ENCODE results near the gene COQ10A. TPM values are rescaled to one million over a fixed set of nuclear protein-coding genes. Genes with fewer than 3 reads are reported as not detected.
"Not testable (repeated sequence)": the region's sequence is repeated elsewhere in the genome, so short reads cannot be mapped to it uniquely, and the experiment has no call there.

Gene COQ10A
- total RNA-seq, 6 experiments from 2014 or later = 6.4 to 10.7 (median 8.2) TPM

- TF ChIP-seq CTCF (IDR thresholded peaks at IDR 0.05) = no peak
- peak overlapping the region; percentile 22 for H3K27ac Mint-ChIP-seq
- H3K4me3 Mint-ChIP-seq = peak overlapping the region; percentile 97
- no peaks in the 10 kb centered on the region for H3K9me3 Mint-ChIP-seq
- H3K4me1 Mint-ChIP-seq (ENCODE audit: low read depth) = peaks cover 23% of the 10 kb centered on the region
- no peaks in the 10 kb centered on the region; the same call in 1 of the 2 replicates for H3K36me3 Mint-ChIP-seq (ENCODE audit: low read depth)
- H3K27me3 Mint-ChIP-seq (ENCODE audit: insufficient read depth) = peaks cover 4% of the 10 kb centered on the region
- no peak for DNase-seq
These were observed 815 bp downstream of the COQ10A start for GRCh38 chr12:56267443-56268071.

- peak overlapping the region; percentile 14; the same call in 1 of the 2 replicates for H3K27ac Mint-ChIP-seq
- peak; percentile 35 for DNase-seq
- H3K36me3 Mint-ChIP-seq (ENCODE audit: low read depth) = peaks cover 22% of the 10 kb centered on the region
- H3K4me3 Mint-ChIP-seq = no peak overlapping the region
- peaks cover 2% of the 10 kb centered on the region for H3K27me3 Mint-ChIP-seq (ENCODE audit: insufficient read depth)
- TF ChIP-seq CTCF (IDR thresholded peaks at IDR 0.05) = peak; percentile 69
- no peaks in the 10 kb centered on the region for H3K9me3 Mint-ChIP-seq
- peaks cover 17% of the 10 kb centered on the region for H3K4me1 Mint-ChIP-seq (ENCODE audit: low read depth)
These were observed 4.3 kb downstream of the COQ10A start for GRCh38 chr12:56271031-56271430.

- H3K27ac Mint-ChIP-seq; H3K4me1 Mint-ChIP-seq (ENCODE audit: low read depth); H3K4me3 Mint-ChIP-seq; H3K27me3 Mint-ChIP-seq (ENCODE audit: insufficient read depth); DNase-seq; H3K9me3 Mint-ChIP-seq: not testable (repeated sequence)
- peaks cover 24% of the 10 kb centered on the region for H3K36me3 Mint-ChIP-seq (ENCODE audit: low read depth)
These were observed 5.7 kb downstream of the COQ10A start for GRCh38 chr12:56272468-56272867.

GRCh38 chr12:56274299-56274698 is 7.6 kb downstream of the COQ10A start:
- TF ChIP-seq CTCF (IDR thresholded peaks at IDR 0.05) = no peak
- H3K4me3 Mint-ChIP-seq = no peak overlapping the region
- H3K27ac Mint-ChIP-seq = no peak overlapping the region
- peaks cover 24% of the 10 kb centered on the region for H3K36me3 Mint-ChIP-seq (ENCODE audit: low read depth)
- no peaks in the 10 kb centered on the region for H3K4me1 Mint-ChIP-seq (ENCODE audit: low read depth)
- peaks cover 1% of the 10 kb centered on the region; the same call in 1 of the 2 replicates for H3K27me3 Mint-ChIP-seq (ENCODE audit: insufficient read depth)
- H3K9me3 Mint-ChIP-seq = no peaks in the 10 kb centered on the region
- no peak for DNase-seq

GRCh38 chr12:56278905-56279304 is 12.2 kb downstream of the COQ10A start:
- H3K27me3 Mint-ChIP-seq (ENCODE audit: insufficient read depth) = no peaks in the 10 kb centered on the region; the same call in 1 of the 2 replicates
- no peaks in the 10 kb centered on the region for H3K9me3 Mint-ChIP-seq
- DNase-seq = no peak
- TF ChIP-seq CTCF (IDR thresholded peaks at IDR 0.05) = no peak
- H3K36me3 Mint-ChIP-seq (ENCODE audit: low read depth) = peaks cover 41% of the 10 kb centered on the region
- H3K4me3 Mint-ChIP-seq = no peak overlapping the region
- H3K27ac Mint-ChIP-seq = no peak overlapping the region
- H3K4me1 Mint-ChIP-seq (ENCODE audit: low read depth) = no peaks in the 10 kb centered on the region

- no peak for DNase-seq
- Mint-ChIP-seq H3K9me3 (no peaks in the 10 kb centered on the region), H3K36me3 (ENCODE audit: low read depth) (peaks cover 38% of the 10 kb centered on the region), H3K4me3 (no peak overlapping the region), H3K4me1 (ENCODE audit: low read depth) (no peaks in the 10 kb centered on the region), H3K27me3 (ENCODE audit: insufficient read depth) (no peaks in the 10 kb centered on the region; the same call in 1 of the 2 replicates), H3K27ac (no peak overlapping the region)
- no peak for TF ChIP-seq CTCF (IDR thresholded peaks at IDR 0.05)
These were observed 14.1 kb downstream of the COQ10A start for GRCh38 chr12:56280849-56281248.
